ENCODE measurements around the gene KRT34. TPM values are rescaled to one million over a fixed set of nuclear protein-coding genes. Genes with fewer than 3 reads are reported as not detected.

Gene KRT34
- total and polyA plus RNA-seq, 2 experiments from 2014 or later, result 39.8 to 77.8 TPM

DNA sequence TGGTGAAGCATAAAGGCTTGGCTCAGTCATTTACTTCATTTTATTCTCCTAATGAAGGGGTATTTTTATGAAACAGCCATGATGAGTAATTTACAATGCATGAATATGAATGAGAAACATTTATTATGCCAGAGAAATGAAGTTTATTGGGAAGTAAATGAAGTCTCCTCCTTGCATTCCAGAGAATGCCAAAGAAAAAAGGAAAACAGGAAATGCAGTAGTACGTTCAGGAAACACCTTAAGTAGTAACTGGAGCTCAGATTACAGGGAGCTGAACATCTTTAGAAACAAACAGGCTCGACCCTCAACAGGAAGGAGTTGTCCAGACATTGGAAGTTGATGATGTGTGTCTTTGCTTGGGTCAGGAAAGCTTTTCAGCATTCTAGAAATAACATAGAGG lies 4.6 kb downstream of the KRT34 start:
- Histone ChIP-seq H3K27me3 (replicated peaks; ENCODE audit: insufficient read depth) (no peaks in the 10 kb centered on the region), H3K4me3 (no peak overlapping the region), H3K4me2 (ENCODE audit: unreplicated experiment) (peak overlapping the region; percentile 28), H3K36me3 (ENCODE audit: low read depth) (no peaks in the 10 kb centered on the region), H3K9me3 (ENCODE audit: low read depth) (no peaks in the 10 kb centered on the region), H3K27ac (peak overlapping the region; percentile 25), H3K79me2 (ENCODE audit: insufficient read depth) (no peaks in the 10 kb centered on the region), H4K20me1 (ENCODE audit: insufficient read depth) (no peaks in the 10 kb centered on the region), H3K9me2 (ENCODE audit: insufficient read depth) (no peaks in the 10 kb centered on the region), H3K9ac (no peak overlapping the region), H3F3A (ENCODE audit: insufficient read depth) (peaks cover 43% of the 10 kb centered on the region), H2AFZ (peak overlapping the region; percentile 22; the same call in 1 of the 2 replicates), H3K4me1 (ENCODE audit: insufficient read depth) (peaks cover 45% of the 10 kb centered on the region)
- in situ Hi-C loops (cut with MboI), result no loop called here
- TF ChIP-seq EZH2 (IDR thresholded peaks at IDR 0.05; ENCODE audit: insufficient read depth, poor library complexity, severe bottlenecking) (no peak), EZH2phosphoT487 (IDR thresholded peaks at IDR 0.05; ENCODE audit: insufficient read depth, low read depth) (no peak)
- DNase-seq, result peak; percentile 16
- WGBS, 2 experiments (ENCODE audit: low coverage in 1 of 2, low lambda C conversion rate in 2 of 2, missing lambda C conversion rate in 2 of 2), result 14 to 18% methylated on average over 2 of the region's 2 CpGs

DNA sequence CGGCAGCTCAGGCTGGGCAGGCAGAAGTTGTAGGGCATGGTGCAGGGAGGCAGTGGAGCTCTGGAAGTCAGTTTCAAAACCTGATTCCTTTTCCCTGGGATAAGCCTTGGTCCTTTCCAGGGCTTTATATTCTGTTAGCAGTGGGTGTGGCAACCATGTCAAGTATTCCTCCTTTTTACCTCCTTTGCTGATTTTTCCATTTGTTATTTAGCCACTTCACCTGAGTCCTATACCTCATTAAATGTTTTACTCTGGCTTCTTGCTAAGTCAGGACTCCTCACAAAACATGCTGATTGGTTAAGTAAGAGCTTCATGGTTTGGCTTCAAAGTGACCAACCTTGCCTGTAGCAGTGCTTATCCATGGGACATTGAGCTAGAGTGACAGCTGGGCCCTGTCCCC lies 12.4 kb downstream of the KRT34 start, which contains the start of gene KRT33B:
Gene KRT33B (minus strand): TSS at position 101 of the 400 bp plus-strand sequence. CDS start 63 bp downstream, at position 38.
- H3F3A ChIP-seq (ENCODE audit: insufficient read depth), result peaks cover 23% of the 10 kb centered on the region
- H3K9me2 ChIP-seq (ENCODE audit: insufficient read depth), result no peaks in the 10 kb centered on the region
- H3K4me3 ChIP-seq, result no peak within 1 kb of the TSS
- H3K36me3 ChIP-seq (ENCODE audit: low read depth), result no peaks in the 10 kb centered on the region
- no peaks in the 10 kb centered on the region for H3K79me2 ChIP-seq (ENCODE audit: insufficient read depth)
- peaks cover 17% of the 10 kb centered on the region for H3K4me1 ChIP-seq (ENCODE audit: insufficient read depth)
- WGBS, 2 experiments (ENCODE audit: low coverage in 1 of 2, low lambda C conversion rate in 2 of 2, missing lambda C conversion rate in 2 of 2), result 100% methylated on average over 1 of the region's 1 CpG
- H2AFZ ChIP-seq, result no peak within 1 kb of the TSS
- in situ Hi-C loops (cut with MboI), result no loop called here
- H4K20me1 ChIP-seq (ENCODE audit: insufficient read depth), result no peaks in the 10 kb centered on the region
- no peak for DNase-seq
- no peaks in the 10 kb centered on the region for H3K27me3 ChIP-seq (replicated peaks; ENCODE audit: insufficient read depth)
- no peak within 1 kb of the TSS for H3K4me2 ChIP-seq (ENCODE audit: unreplicated experiment)
- H3K9ac ChIP-seq, result no peak within 1 kb of the TSS
- no peak for TF ChIP-seq EZH2 (IDR thresholded peaks at IDR 0.05; ENCODE audit: insufficient read depth, poor library complexity, severe bottlenecking)
- no peak for TF ChIP-seq EZH2phosphoT487 (IDR thresholded peaks at IDR 0.05; ENCODE audit: insufficient read depth, low read depth)
- H3K9me3 ChIP-seq (ENCODE audit: low read depth), result no peaks in the 10 kb centered on the region
- no peak within 1 kb of the TSS for H3K27ac ChIP-seq

DNA sequence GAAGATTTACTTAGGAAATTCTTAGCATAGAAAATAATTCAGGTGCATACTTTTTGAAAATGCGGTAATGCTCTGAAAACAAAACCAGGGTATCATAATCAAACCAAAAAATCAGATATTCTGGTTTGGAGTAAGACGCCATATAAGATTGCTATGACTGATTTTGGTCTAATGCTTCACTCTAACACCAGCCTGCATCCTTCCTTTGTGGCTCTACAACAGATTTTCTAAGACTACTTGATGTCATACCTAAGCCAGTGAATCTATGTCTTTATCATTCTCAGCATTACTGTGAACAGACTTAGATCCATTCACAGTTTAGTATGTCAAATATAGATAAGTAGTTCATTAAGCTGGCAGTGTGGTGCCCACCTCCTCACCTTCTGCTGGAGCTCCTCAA lies 13.1 kb downstream of the KRT34 start:
- in situ Hi-C loops (cut with MboI), result no loop called here
- Histone ChIP-seq H3K36me3 (ENCODE audit: low read depth) (no peaks in the 10 kb centered on the region), H3K9me3 (ENCODE audit: low read depth) (no peaks in the 10 kb centered on the region), H3K27ac (no peak overlapping the region), H2AFZ (no peak overlapping the region), H3K4me1 (ENCODE audit: insufficient read depth) (peaks cover 17% of the 10 kb centered on the region), H3K79me2 (ENCODE audit: insufficient read depth) (no peaks in the 10 kb centered on the region), H3F3A (ENCODE audit: insufficient read depth) (peaks cover 23% of the 10 kb centered on the region), H3K9ac (no peak overlapping the region), H3K9me2 (ENCODE audit: insufficient read depth) (no peaks in the 10 kb centered on the region), H3K4me2 (ENCODE audit: unreplicated experiment) (no peak overlapping the region), H4K20me1 (ENCODE audit: insufficient read depth) (no peaks in the 10 kb centered on the region), H3K4me3 (no peak overlapping the region), H3K27me3 (replicated peaks; ENCODE audit: insufficient read depth) (no peaks in the 10 kb centered on the region)
- 91 to 100% methylated on average over 2 of the region's 2 CpGs for WGBS, 2 experiments (ENCODE audit: low coverage in 1 of 2, low lambda C conversion rate in 2 of 2, missing lambda C conversion rate in 2 of 2)
- no peak for TF ChIP-seq EZH2phosphoT487 (IDR thresholded peaks at IDR 0.05; ENCODE audit: insufficient read depth, low read depth)
- TF ChIP-seq EZH2 (IDR thresholded peaks at IDR 0.05; ENCODE audit: insufficient read depth, poor library complexity, severe bottlenecking), result no peak
- DNase-seq, result no peak

DNA sequence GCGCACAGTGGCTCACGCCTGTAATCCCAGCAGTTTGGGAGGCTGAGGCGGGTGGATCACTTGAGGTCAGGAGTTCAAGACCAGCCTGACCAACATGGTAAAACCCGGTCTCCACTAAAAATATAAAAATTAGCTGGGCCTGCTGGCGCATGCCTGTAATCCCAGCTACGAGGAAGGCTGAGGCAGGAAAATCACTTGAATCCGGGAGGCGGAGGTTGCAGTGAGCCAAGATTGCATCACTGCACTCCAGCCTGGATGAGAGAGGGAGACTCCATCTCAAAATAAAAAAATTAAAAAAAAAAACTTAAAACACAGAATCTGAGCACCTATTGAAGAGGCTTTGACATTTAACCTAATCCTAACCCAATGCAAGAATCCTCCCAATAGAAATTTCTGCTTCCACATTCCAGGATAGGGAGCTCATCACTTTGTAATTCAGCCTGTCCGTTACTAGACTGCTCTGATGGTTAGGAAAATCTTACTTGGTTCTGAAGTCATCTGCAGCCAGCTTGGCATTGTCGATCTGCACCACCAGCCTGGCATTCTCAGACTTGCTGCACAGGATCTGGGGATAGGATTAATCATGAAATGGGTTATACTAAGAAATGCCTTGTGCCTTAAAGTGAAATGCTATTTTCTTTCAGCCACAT lies 14.6 kb downstream of the KRT34 start:
- H3K36me3 ChIP-seq (ENCODE audit: low read depth), result no peaks in the 10 kb centered on the region
- no peaks in the 10 kb centered on the region for H3K9me3 ChIP-seq (ENCODE audit: low read depth)
- peaks cover 17% of the 10 kb centered on the region for H3K4me1 ChIP-seq (ENCODE audit: insufficient read depth)
- in situ Hi-C loops (cut with MboI), result no loop called here
- DNase-seq, result peak; percentile 94
- 35 to 36% methylated on average over 10 of the region's 10 CpGs for WGBS, 2 experiments (ENCODE audit: low coverage in 1 of 2, low lambda C conversion rate in 2 of 2, missing lambda C conversion rate in 2 of 2)
- H3K27ac ChIP-seq, result peak overlapping the region; percentile 65
- peak overlapping the region; percentile 21 for H3K4me2 ChIP-seq (ENCODE audit: unreplicated experiment)
- no peaks in the 10 kb centered on the region for H3K79me2 ChIP-seq (ENCODE audit: insufficient read depth)
- TF ChIP-seq EZH2phosphoT487 (IDR thresholded peaks at IDR 0.05; ENCODE audit: insufficient read depth, low read depth), result no peak
- no peak for TF ChIP-seq EZH2 (IDR thresholded peaks at IDR 0.05; ENCODE audit: insufficient read depth, poor library complexity, severe bottlenecking)
- no peaks in the 10 kb centered on the region for H4K20me1 ChIP-seq (ENCODE audit: insufficient read depth)
- H3K9ac ChIP-seq, result peak overlapping the region; percentile 53
- H3K9me2 ChIP-seq (ENCODE audit: insufficient read depth), result no peaks in the 10 kb centered on the region
- no peaks in the 10 kb centered on the region for H3K27me3 ChIP-seq (replicated peaks; ENCODE audit: insufficient read depth)
- H3F3A ChIP-seq (ENCODE audit: insufficient read depth), result peaks cover 23% of the 10 kb centered on the region
- peak overlapping the region; percentile 4; the same call in 1 of the 2 replicates for H3K4me3 ChIP-seq
- peak overlapping the region; percentile 1; the same call in 1 of the 2 replicates for H2AFZ ChIP-seq

Measured in GM23248 (cell line).